Measurements from ENCODE around the gene SNAP29. TPM values are rescaled to one million over a fixed set of nuclear protein-coding genes. Genes with fewer than 3 reads are reported as not detected.
A peak's percentile ranks its signal among the peaks of the same experiment; 100 is the strongest.

SNAP29 gene
- total RNA-seq, 3 donors from 2014 or later: 32.2 to 33.8 (median 32.5) TPM

- ATAC-seq (peak; percentile 26), DNase-seq (no peak)
- Histone ChIP-seq H3K36me3 (ENCODE audit: low read depth) (no peaks in the 10 kb centered on the region), H3K9me3 (no peaks in the 10 kb centered on the region), H3K4me3 (no peak overlapping the region), H3K4me1 (ENCODE audit: low read depth) (peaks cover 29% of the 10 kb centered on the region)
- intact Hi-C loops (cut with DNase I, micrococcal nuclease): no loop called here
- TF ChIP-seq CTCF (IDR thresholded peaks at IDR 0.05): no peak
These were observed 7.2 kb downstream of the SNAP29 start for GRCh38 chr22:20865875-20866445.

- ATAC-seq (no peak), DNase-seq (no peak)
- TF ChIP-seq CTCF (IDR thresholded peaks at IDR 0.05): no peak
- peaks cover 29% of the 10 kb centered on the region for H3K4me1 ChIP-seq (ENCODE audit: low read depth)
- no peaks in the 10 kb centered on the region for H3K9me3 ChIP-seq
- no peak overlapping the region for H3K4me3 ChIP-seq
- no peaks in the 10 kb centered on the region for H3K36me3 ChIP-seq (ENCODE audit: low read depth)
- intact Hi-C loops (cut with DNase I, micrococcal nuclease): no loop called here
These were observed 7.9 kb downstream of the SNAP29 start for GRCh38 chr22:20866736-20867135.

GRCh38 chr22:20867179-20868024 lies 8.6 kb downstream of the SNAP29 start:
- peak; percentile 64 to 77 (median 66) for DNase-seq

GRCh38 chr22:20868025-20868962 lies 9.5 kb downstream of the SNAP29 start:
- Histone ChIP-seq H3K36me3 (ENCODE audit: low read depth) (no peaks in the 10 kb centered on the region), H3K4me1 (ENCODE audit: low read depth) (peaks cover 29% of the 10 kb centered on the region), H3K9me3 (no peaks in the 10 kb centered on the region), H3K4me3 (no peak overlapping the region)
- ATAC-seq: no peak
- no peak for TF ChIP-seq CTCF (IDR thresholded peaks at IDR 0.05)
- no peak for DNase-seq
- intact Hi-C loops (cut with DNase I, micrococcal nuclease): no loop called here

More at GRCh38 chr22:20867179-20868024, 8.6 kb downstream of the SNAP29 start:
- H3K9me3 ChIP-seq: no peaks in the 10 kb centered on the region
- peaks cover 26% of the 10 kb centered on the region for H3K4me1 ChIP-seq (ENCODE audit: low read depth)
- intact Hi-C loops (cut with DNase I, micrococcal nuclease): no loop called here
- H3K36me3 ChIP-seq (ENCODE audit: low read depth): no peaks in the 10 kb centered on the region
- no peak overlapping the region for H3K4me3 ChIP-seq
- no peak for TF ChIP-seq CTCF (IDR thresholded peaks at IDR 0.05)
- peak; percentile 94 for ATAC-seq

- no peaks in the 10 kb centered on the region for H3K36me3 ChIP-seq (ENCODE audit: low read depth)
- H3K4me3 ChIP-seq: no peak overlapping the region
- ATAC-seq (no peak), DNase-seq (no peak)
- no peaks in the 10 kb centered on the region for H3K9me3 ChIP-seq
- TF ChIP-seq CTCF (IDR thresholded peaks at IDR 0.05): no peak
- intact Hi-C loops (cut with DNase I, micrococcal nuclease): no loop called here
- H3K4me1 ChIP-seq (ENCODE audit: low read depth): peaks cover 29% of the 10 kb centered on the region
These were observed 10.4 kb downstream of the SNAP29 start for GRCh38 chr22:20869234-20869633.
